ENCODE results near the gene ADCY9.

DNA sequence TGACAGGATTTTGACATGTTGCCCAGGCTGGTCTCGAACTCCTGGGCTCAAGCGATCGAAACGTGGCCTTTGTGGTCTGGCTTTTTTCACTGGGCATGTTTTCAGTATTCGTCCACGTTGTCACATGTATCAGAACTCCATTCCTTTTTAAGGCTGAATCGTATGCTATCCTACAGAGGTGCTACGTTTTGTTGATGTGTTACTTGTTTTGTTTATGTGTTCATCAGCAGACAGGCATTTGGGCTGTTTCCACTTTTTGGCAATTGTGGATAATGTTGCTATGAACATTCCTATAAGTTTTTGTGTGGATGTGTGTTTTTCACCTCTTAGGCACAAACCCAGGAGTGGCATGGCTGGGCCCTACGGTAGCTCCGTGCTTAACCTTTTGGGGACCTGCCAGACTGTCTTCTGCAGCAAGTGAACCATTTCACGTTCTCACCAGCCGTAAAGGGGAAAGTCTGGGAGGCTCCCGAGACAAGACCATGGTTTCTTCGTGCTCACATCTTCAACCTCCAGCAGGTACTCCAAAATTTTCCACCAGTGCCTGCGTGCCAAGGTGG is 26.9 kb downstream of the ADCY9 start:
- TF ChIP-seq SIN3A (IDR thresholded peaks at IDR 0.05; ENCODE audit: borderline replicate concordance, insufficient read depth, low read length) (no peak), POLR2AphosphoS5 (IDR thresholded peaks at IDR 0.05; ENCODE audit: low read depth, low read length) (no peak)
